Superior temporal gyrus (tissue), 1 donor: Measurements from ENCODE around the gene KLHL29.

ENCODE experiments used
- DNase-seq: peaks from one replicate; pipeline ENCODE4 v3.0.0-alpha.2; 2016; ENCODE audit errors: extremely low spot score

Gene KLHL29

GRCh38 chr2:23449413-23449812 is 64.4 kb downstream of the KLHL29 start:
- no peak for DNase-seq

- no peak for DNase-seq
Observed at GRCh38 chr2:23449831-23450331, 64.9 kb downstream of the KLHL29 start.

DNA sequence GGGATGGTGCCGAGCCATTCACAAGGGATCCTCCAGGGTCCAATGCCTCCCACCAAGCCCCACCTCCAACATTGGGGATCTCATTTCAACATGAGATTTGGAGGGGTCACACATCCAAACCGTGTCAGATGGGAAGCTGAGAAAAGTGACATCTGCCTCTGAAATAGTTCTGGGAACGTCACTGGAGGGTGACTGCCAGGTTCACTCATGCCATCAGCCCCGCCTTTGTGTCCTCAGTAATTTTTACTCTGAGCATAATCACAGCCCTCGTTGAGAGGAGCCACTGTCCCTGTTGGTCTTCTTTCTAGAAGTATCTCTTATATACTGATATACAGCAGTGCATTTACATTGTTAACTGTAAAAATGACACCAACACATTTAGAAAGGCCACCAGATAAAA is 67.4 kb downstream of the KLHL29 start:
- DNase-seq: no peak

- no peak for DNase-seq
Observed at GRCh38 chr2:23452853-23453420, 68.0 kb downstream of the KLHL29 start.

DNA sequence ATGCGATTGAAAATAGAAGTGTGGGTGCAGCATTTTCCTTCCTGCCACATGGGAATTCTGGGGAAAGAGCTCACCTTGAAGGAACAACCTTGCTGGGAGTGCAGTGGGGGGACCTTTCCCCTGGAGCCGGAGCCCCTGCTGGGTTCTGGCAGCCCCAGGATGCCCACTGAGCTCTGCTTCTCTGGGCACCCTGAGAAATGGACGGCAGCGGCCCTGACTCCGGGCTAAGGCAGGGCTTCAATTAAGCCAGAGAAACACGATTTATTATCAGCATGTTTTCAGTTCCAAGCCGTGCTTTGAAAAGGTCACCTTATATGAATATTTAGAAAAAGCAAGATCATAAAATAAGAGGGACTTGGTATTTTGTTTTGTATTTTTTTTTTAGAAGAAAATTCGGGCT is 68.5 kb downstream of the KLHL29 start:
- DNase-seq: no peak

DNA sequence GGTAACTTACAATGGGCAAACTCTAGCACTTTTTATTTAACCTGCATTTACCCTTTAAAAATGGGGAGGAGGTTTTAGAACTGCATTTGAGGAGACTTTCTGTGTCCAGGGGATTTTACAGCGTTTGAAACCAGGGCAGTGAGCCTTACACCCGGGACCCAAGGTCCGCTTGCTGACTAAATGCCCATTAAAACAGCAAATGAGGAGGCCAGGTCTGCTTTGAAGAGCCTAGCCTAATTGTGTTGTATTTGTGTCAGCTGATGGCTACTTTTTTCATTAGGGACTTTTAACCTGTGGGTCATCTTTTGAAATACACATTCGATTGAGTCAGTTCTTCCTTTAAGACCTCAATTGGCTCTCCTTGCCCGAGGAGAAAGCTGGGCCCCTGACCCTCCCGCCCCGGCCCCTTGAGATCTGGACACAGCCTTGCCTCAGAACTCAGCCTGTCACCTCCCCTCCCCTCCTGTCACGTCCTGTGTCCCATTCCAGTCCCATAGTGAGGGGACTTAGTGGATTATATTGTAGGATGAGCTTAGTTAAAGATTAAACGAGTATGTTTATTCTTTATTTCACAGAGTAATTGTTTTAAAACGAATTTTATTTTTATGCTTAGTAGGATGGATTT is 69.0 kb downstream of the KLHL29 start:
- DNase-seq: no peak

DNA sequence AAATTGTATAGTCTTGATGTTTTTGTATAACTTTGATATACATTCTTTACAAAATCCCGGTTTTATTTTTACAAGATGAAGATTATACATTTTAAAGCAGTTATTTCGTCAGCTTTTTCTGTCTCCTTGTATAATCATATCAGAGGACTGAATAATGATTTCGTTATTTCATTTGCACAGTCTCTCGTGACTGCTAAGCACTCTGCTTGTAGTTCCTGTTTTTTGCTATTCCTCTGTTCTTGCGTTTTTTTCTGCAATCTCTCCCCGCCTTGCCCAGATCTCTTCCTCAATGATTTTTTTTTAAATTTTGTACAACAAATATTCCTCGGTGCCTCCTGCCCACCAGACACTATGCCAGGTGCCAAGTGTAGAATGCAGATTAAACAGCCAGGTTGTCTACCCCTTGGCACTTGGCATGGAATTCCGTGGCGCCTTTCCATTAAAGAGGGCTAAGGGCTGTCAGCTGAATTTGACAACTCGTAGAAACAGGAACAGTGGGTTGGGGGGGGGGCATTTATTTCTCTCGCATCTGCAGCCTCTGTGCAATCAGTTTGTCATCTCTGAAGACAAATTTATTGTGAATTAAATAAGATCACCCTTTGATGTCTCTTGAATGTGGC is 69.6 kb downstream of the KLHL29 start:
- DNase-seq: no peak

DNA sequence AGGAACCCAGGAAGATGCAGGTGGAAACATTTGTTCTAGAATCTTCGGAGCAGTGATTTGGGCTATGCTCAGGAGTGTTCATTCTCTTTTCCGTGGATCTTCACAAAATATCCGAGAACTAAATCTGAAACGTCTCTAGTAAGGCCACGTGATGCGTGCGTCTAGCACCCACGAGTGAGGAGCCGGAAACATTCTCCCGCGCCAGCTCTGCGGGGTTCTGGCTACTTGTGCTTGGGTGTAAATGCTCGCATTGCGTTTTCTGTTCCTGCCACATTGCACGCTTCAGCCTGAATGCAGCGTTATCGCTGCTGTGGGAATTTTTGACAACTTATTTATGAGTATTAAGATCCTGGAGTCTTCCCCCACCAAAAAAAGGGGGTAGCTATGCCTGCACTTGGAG is 71.4 kb downstream of the KLHL29 start:
- no peak for DNase-seq

DNA sequence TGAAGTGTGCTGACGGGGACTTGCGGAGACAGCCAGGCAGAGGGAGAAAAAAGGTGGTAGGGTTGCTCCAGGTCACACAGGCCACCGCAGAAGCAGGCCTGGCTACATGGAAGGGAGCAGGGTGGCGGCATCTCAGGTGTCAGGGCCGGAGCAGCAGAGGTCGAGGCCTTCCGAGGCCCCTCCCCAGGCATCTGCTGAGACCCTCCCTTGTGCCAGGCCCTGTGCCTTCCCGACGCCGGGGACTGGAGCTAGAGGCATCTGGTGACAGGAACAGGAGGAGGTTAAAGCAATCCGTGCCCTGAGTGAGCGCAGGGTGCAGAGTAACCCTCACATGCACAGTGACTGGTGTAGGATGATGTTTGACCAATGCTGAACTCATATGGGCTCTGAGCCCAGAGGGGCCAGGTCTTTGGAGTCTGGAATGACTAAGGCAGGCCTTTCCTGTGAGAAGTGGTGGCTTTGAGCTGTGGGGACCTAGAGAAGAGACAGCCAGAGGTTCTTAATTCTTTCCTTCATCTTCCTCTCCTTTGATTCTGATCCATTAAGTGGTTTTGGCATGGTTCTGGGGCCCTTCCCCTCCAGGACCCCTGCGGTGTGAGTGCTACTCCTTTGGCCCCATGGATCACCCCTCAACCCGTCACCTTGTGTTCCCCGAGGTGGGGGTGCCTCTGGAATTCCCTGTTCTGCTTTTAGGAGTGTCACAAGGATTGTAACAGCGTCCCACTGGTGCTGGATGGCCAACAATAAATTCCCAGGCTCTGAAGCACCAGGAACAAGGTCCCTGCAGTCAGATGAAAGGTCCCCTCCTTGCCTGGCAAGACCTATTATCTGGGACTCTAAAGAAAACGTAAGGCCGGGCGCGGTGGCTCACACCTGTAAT is 72.1 kb downstream of the KLHL29 start:
- DNase-seq: no peak

GRCh38 chr2:23457990-23458682 is 73.2 kb downstream of the KLHL29 start:
- DNase-seq: no peak

DNA sequence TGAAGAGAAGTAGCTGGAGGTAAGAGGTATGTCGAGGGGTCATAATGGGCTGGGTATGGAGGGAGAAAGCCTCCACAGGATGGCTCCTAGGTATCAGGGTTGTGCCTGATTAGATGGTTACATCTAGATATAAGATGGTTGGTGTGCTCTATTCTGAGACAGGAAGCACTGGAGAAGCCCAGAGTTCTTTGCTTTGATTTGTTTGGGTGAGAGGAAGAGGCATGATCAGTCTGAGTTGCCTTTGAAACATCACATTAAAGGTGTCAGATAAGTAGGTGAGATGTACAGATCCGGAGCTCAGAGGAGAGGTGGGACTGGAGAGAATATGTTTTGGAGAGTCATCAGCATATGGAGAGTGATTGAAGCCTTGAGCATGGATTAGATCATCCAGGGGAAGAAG is 74.1 kb downstream of the KLHL29 start:
- DNase-seq: no peak

DNA sequence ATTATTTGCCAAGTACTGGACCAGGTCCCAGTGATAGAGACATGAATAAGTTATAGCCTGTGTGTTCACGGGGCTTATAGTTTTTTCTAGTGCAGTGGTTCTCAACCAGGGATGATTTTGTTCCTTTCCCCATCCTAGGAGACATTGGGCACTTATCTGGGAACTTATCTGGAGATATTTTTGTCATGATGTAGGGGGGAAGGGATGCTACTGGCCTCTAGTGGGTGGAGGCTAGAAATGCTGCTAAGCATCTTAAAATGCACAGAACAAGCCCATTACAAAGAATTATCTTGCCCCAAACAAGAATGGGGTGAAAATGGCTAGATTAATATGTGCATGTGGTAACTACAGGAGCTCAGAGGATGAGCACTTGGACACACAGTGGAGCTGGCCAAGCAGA is 75.2 kb downstream of the KLHL29 start:
- no peak for DNase-seq

- DNase-seq: no peak
Observed at GRCh38 chr2:23460993-23461392, 76.0 kb downstream of the KLHL29 start.

- no peak for DNase-seq
Observed at GRCh38 chr2:23464156-23464555, 79.2 kb downstream of the KLHL29 start.

GRCh38 chr2:23464905-23465537 is 80.0 kb downstream of the KLHL29 start:
- no peak for DNase-seq

DNA sequence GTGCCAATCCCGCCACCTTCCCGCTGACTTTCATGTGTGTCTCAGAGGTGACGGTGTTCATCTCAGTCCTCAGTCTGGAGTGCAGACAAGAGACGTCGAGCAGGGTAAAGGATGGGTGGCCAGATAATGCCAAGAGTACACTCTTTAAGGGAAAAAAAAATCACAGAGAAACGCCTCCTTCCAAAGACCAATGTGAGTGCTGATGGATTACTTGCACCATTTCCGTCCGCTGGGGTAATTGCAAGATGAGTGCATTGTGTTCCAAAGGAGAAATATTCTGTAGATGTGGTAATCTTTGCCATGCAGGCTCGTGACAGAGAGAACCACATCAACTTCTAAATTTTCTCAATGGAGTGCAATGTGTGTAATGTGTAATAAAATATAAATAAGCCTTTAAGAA is 81.0 kb downstream of the KLHL29 start:
- no peak for DNase-seq

GRCh38 chr2:23467618-23468017 is 82.6 kb downstream of the KLHL29 start:
- DNase-seq: no peak

DNA sequence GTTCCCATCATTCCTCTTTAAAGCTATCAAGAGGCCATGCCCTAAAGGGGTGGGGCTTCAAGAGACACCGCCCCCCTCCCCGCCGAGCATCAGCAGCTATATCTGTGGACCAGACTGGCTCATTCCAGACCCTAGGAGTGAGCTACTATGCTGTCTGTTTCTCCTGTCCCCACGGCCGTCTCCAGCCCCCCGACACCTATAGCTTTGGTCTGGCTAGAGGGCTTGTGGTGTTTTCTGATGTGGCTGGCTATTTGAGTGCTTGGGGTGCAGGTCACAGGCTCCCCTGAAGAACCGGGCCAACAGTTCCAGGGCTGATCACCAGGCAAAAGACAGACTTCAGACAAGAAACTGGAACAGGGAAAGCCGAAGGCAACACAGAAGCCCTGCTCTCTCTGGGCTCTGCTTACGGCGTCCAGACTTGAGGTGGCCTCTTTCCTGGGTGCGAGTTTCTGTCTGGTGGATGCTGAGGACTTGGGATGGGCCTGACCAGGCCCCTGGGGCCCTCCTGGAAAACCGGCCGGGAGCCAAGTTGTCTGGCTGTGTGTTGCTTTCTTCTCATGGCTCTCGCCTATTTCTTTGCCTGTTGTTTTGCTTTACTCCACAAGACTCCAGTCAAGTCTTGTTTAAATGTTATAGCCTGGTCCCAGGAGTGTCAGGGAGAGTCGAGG is 83.6 kb downstream of the KLHL29 start:
- DNase-seq: no peak

DNA sequence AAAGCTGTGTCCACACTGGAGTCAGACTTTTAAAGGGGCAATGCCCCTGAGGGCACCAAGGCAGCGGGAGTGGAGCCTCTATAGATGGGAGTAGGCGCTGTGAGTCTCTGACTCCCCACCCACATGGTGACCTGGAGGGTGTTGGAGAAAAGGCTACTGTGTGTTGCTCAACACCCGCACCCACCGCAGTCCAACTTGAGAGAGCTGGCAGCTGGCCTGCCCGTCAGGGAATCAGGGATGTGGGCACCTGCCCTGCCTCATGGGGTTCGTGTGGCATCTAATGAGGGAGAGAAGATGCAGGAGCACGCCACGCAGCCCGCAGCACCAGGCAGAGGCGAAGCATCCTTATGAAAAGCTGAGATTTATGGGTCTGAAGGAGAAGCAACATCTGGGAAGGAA is 84.2 kb downstream of the KLHL29 start:
- DNase-seq: no peak

DNA sequence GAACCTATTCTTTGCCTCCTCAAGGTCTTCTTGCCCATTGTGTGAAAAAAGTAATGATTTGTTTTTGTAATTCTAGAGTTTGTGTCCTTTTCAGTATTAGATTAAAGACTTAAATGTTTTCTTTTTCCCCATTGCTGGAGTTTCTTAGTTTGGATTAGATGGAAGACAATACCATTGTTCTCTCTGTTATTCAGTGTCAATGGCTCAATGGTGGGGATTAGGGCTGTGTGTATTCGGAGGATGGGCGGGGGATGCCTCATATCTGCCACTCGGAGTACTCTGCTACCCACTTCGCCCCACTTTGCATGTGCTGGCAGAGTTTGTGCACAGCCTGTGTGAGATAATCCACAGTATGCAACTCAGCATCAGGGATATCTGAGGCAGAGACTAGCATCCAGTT is 90.1 kb downstream of the KLHL29 start:
- no peak for DNase-seq

GRCh38 chr2:23475473-23475872 is 90.5 kb downstream of the KLHL29 start:
- DNase-seq: no peak
